AML-193 (cell line): ENCODE results near the gene IFT122.

ENCODE experiments used
- DNase-seq, 2 experiments: peaks; one replicate each; lab custom pipeline; 2025; lab: John Stamatoyannopoulos, UW

Gene IFT122

GRCh38 chr3:129441215-129441614 lies 1.2 kb downstream of the IFT122 start:
- peak; percentile 31 to 59 for DNase-seq

GRCh38 chr3:129441782-129442181 lies 1.8 kb downstream of the IFT122 start:
- DNase-seq: peak; percentile 21 to 38

- no peak for DNase-seq
Observed at GRCh38 chr3:129442486-129442885, 2.5 kb downstream of the IFT122 start.

- no peak for DNase-seq
Observed at GRCh38 chr3:129442947-129443346, 2.9 kb downstream of the IFT122 start.

- no peak for DNase-seq
Observed at GRCh38 chr3:129445471-129445870, 5.4 kb downstream of the IFT122 start.

GRCh38 chr3:129446926-129447325 lies 6.9 kb downstream of the IFT122 start:
- DNase-seq: no peak

GRCh38 chr3:129448186-129448895 lies 8.3 kb downstream of the IFT122 start:
- DNase-seq: no peak

- no peak for DNase-seq
Observed at GRCh38 chr3:129449279-129450115, 9.5 kb downstream of the IFT122 start.

GRCh38 chr3:129453732-129454131 lies 13.7 kb downstream of the IFT122 start:
- no peak for DNase-seq

- DNase-seq: no peak
Observed at GRCh38 chr3:129460155-129460554, 20.1 kb downstream of the IFT122 start.

GRCh38 chr3:129460572-129460971 lies 20.5 kb downstream of the IFT122 start:
- no peak for DNase-seq

- no peak for DNase-seq
Observed at GRCh38 chr3:129461022-129461421, 21.0 kb downstream of the IFT122 start.

- DNase-seq: no peak
Observed at GRCh38 chr3:129461461-129462146, 21.6 kb downstream of the IFT122 start.

GRCh38 chr3:129462361-129462968 lies 22.4 kb downstream of the IFT122 start:
- DNase-seq: no peak

GRCh38 chr3:129463094-129463493 lies 23.1 kb downstream of the IFT122 start:
- DNase-seq: no peak

GRCh38 chr3:129463716-129464115 lies 23.7 kb downstream of the IFT122 start:
- DNase-seq: no peak

GRCh38 chr3:129467932-129468331 lies 27.9 kb downstream of the IFT122 start:
- DNase-seq: no peak

- DNase-seq: no peak
Observed at GRCh38 chr3:129469026-129469425, 29.0 kb downstream of the IFT122 start.

GRCh38 chr3:129470861-129471260 lies 30.8 kb downstream of the IFT122 start:
- DNase-seq: no peak

- DNase-seq: no peak
Observed at GRCh38 chr3:129473067-129473768, 33.2 kb downstream of the IFT122 start.

GRCh38 chr3:129473769-129474152 lies 33.7 kb downstream of the IFT122 start:
- DNase-seq: no peak
